Smooth muscle cell (in vitro differentiated cells): ENCODE data around the gene DDX10. TPM values are rescaled to one million over a fixed set of nuclear protein-coding genes. Genes with fewer than 3 reads are reported as not detected.

Experiments used
- DNase-seq: peaks from one replicate; lab custom pipeline; 2025; ENCODE audit not compliant: unreplicated experiment; lab: John Stamatoyannopoulos, UW
- H2AFZ ChIP-seq: fragments of 200-600 bp; sonication (generic); 2 replicates; pipeline ENCODE4 v1.6.0; 2016; ENCODE audit warnings: antibody characterized with exemption, low read depth, mild to moderate bottlenecking
- H3F3A ChIP-seq: fragments of 200-600 bp; sonication (generic); 2 replicates; pipeline ENCODE4 v1.6.0; 2017; ENCODE audit warnings: antibody characterized with exemption, low read depth
- H3K27ac ChIP-seq: fragments of 200-600 bp; sonication (generic); 2 replicates; pipeline ENCODE4 v1.5.1; 2016; ENCODE audit warnings: low read depth, mild to moderate bottlenecking
- H3K27me3 ChIP-seq: fragments of 200-600 bp; sonication (generic); 2 replicates; pipeline ENCODE4 v1.6.1; 2016; ENCODE audit warnings: low read depth, mild to moderate bottlenecking
- H3K36me3 ChIP-seq: fragments of 200-600 bp; sonication (generic); 2 replicates; pipeline ENCODE4 v1.5.1; 2016; ENCODE audit warnings: low read depth
- H3K4me1 ChIP-seq: fragments of 200-600 bp; sonication (generic); 2 replicates; pipeline ENCODE4 v1.5.1; 2016; ENCODE audit warnings: low read depth
- H3K4me2 ChIP-seq: fragments of 200-600 bp; sonication (generic); 2 replicates; pipeline ENCODE4 v1.6.0; 2016; ENCODE audit warnings: mild to moderate bottlenecking
- H3K4me3 ChIP-seq: fragments of 200-600 bp; sonication (generic); 2 replicates; pipeline ENCODE4 v1.5.1; 2016; ENCODE audit warnings: mild to moderate bottlenecking
- H3K79me2 ChIP-seq: fragments of 200-600 bp; sonication (generic); 2 replicates; pipeline ENCODE4 v1.6.0; 2016; ENCODE audit warnings: low read depth, mild to moderate bottlenecking
- H3K9ac ChIP-seq: fragments of 200-600 bp; sonication (generic); 2 replicates; pipeline ENCODE4 v1.6.0; 2016; ENCODE audit warnings: low read depth
- H3K9me3 ChIP-seq: fragments of 200-600 bp; sonication (generic); replicated peaks from 2 replicates; pipeline ENCODE4 v1.5.1; 2016; ENCODE audit warnings: low read depth
- H4K20me1 ChIP-seq: fragments of 200-600 bp; sonication (generic); 2 replicates; pipeline ENCODE4 v1.6.0; 2016; ENCODE audit warnings: low read depth
- CTCF ChIP-seq: fragments of 200-600 bp; sonication (generic); IDR thresholded peaks from 2 replicates; pipeline ENCODE4 v1.5.1; 2017; ENCODE audit warnings: borderline replicate concordance, mild to moderate bottlenecking, antibody characterized with exemption; ENCODE audit not compliant: insufficient read depth, poor library complexity, severe bottlenecking
- WGBS: methylation state at CpG from one replicate; pipeline ENCODE4 v1.1.7; 2016; ENCODE audit warnings: low lambda C conversion rate; 5-methylcytosine and 5-hydroxymethylcytosine counted together
- polyA plus RNA-seq: library from polyadenylated mRNA; unstranded; fragments of >200 nt; fragmentation: Nextera tagmentation; extraction: Ambion mirVana; gene quantifications from 2 replicates; pipeline ENCODE4 v1.2.1, GENCODE V29; 2016
- total RNA-seq: library from RNA; depleted of rRNA; stranded (reverse); fragments of >200 nt; gene quantifications from 2 replicates; pipeline ENCODE4 v1.2.3, GENCODE V29; 2014

The DDX10 gene
- total and polyA plus RNA-seq, 2 experiments from 2014 or later, result 7.3 to 15.7 TPM

- no peak overlapping the region for H3K9ac ChIP-seq
Observed at GRCh38 chr11:108780119-108780518, 115.2 kb downstream of the DDX10 start.

GRCh38 chr11:108781946-108782345, 117.1 kb downstream of the DDX10 start:
- Histone ChIP-seq H3F3A (no peaks in the 10 kb centered on the region), H3K4me3 (no peak overlapping the region), H3K4me2 (no peak overlapping the region), H2AFZ (no peak overlapping the region), H3K27me3 (no peaks in the 10 kb centered on the region), H3K4me1 (no peaks in the 10 kb centered on the region), H3K9ac (no peak overlapping the region), H3K79me2 (peaks cover 5% of the 10 kb centered on the region), H4K20me1 (no peaks in the 10 kb centered on the region), H3K36me3 (no peaks in the 10 kb centered on the region), H3K27ac (no peak overlapping the region), H3K9me3 (no peaks in the 10 kb centered on the region)
- no peak for DNase-seq
- 92% methylated on average over 2 of the region's 2 CpGs for WGBS
- no peak for TF ChIP-seq CTCF

More at GRCh38 chr11:108780119-108780518, 115.2 kb downstream of the DDX10 start:
- H3K79me2 ChIP-seq, result peaks cover 3% of the 10 kb centered on the region
- H3K9me3 ChIP-seq, result no peaks in the 10 kb centered on the region
- no peak overlapping the region for H3K27ac ChIP-seq
- no peaks in the 10 kb centered on the region for H3K4me1 ChIP-seq
- no peak for DNase-seq
- H3F3A ChIP-seq, result no peaks in the 10 kb centered on the region
- no peak for TF ChIP-seq CTCF
- H3K27me3 ChIP-seq, result no peaks in the 10 kb centered on the region
- H2AFZ ChIP-seq, result no peak overlapping the region
- WGBS, result 100% methylated on average over 1 of the region's 1 CpG
- no peak overlapping the region for H3K4me2 ChIP-seq
- H3K36me3 ChIP-seq, result no peaks in the 10 kb centered on the region
- no peak overlapping the region for H3K4me3 ChIP-seq
- H4K20me1 ChIP-seq, result no peaks in the 10 kb centered on the region

GRCh38 chr11:108786281-108786990, 121.6 kb downstream of the DDX10 start:
- whole genome bisulfite sequencing, result 88% methylated on average over 5 of the region's 5 CpGs
- Histone ChIP-seq H3K79me2 (peaks cover 5% of the 10 kb centered on the region), H3K9me3 (no peaks in the 10 kb centered on the region), H3K27me3 (no peaks in the 10 kb centered on the region), H3K9ac (no peak overlapping the region), H3K36me3 (no peaks in the 10 kb centered on the region), H2AFZ (no peak overlapping the region), H4K20me1 (no peaks in the 10 kb centered on the region), H3K4me2 (no peak overlapping the region), H3K27ac (no peak overlapping the region), H3K4me1 (no peaks in the 10 kb centered on the region), H3K4me3 (no peak overlapping the region), H3F3A (no peaks in the 10 kb centered on the region)
- no peak for TF ChIP-seq CTCF
- DNase-seq, result no peak

GRCh38 chr11:108787105-108787504, 122.2 kb downstream of the DDX10 start:
- H3K4me2 ChIP-seq, result no peak overlapping the region
- TF ChIP-seq CTCF, result no peak
- no peak overlapping the region for H3K9ac ChIP-seq
- no peak overlapping the region for H2AFZ ChIP-seq
- no peaks in the 10 kb centered on the region for H4K20me1 ChIP-seq
- WGBS, result 71% methylated on average over 6 of the region's 6 CpGs
- no peaks in the 10 kb centered on the region for H3K4me1 ChIP-seq
- H3K36me3 ChIP-seq, result no peaks in the 10 kb centered on the region
- no peaks in the 10 kb centered on the region for H3K9me3 ChIP-seq
- peaks cover 5% of the 10 kb centered on the region for H3K79me2 ChIP-seq
- H3K27me3 ChIP-seq, result no peaks in the 10 kb centered on the region
- no peak overlapping the region for H3K27ac ChIP-seq
- no peaks in the 10 kb centered on the region for H3F3A ChIP-seq
- H3K4me3 ChIP-seq, result no peak overlapping the region
- no peak for DNase-seq
